ENCODE results near the gene KLHL17. TPM values are rescaled to one million over a fixed set of nuclear protein-coding genes. Genes with fewer than 3 reads are reported as not detected.

Gene KLHL17
- total and polyA plus RNA-seq, 10 donors: 12.0 to 31.6 (median 18.8) TPM

- peak within 1 kb of the TSS in 7 of 8 donors; percentile 23 to 83 (median 71) for H3K27ac ChIP-seq
- no peaks in the 10 kb centered on the region for H3K9me3 ChIP-seq
- peaks cover 0 to 59% (median 34%) of the 10 kb centered on the region in 6 donors for H3K36me3 ChIP-seq
- intact Hi-C loops (cut with DNase I; ENCODE audit: low total_unique reads): no loop called here
- WGBS, 5 donors: 2 to 12% (median 9%) methylated on average over 42 to 101 of the region's 101 CpGs
- peak; percentile 98 for DNase-seq
- TF ChIP-seq POLR2AphosphoS5 (IDR thresholded peaks at IDR 0.05) (peak; percentile 80 to 87 (median 82)), POLR2A (IDR thresholded peaks at IDR 0.05) (no peak), CTCF (IDR thresholded peaks at IDR 0.05 in 8 of 11, conservative IDR thresholded peaks at IDR 0.05 in 3 of 11) (peak in 1 of 11 experiments; percentile 15)
- H3K4me3 ChIP-seq: peak within 1 kb of the TSS; percentile 70 to 100 (median 99)
- H3K4me1 ChIP-seq: peaks cover 13 to 79% (median 50%) of the 10 kb centered on the region in 6 donors
- H3K27me3 ChIP-seq (replicated peaks in 1 of 7): peaks cover 0 to 13% (median 0%) of the 10 kb centered on the region in 7 donors
Measured at GRCh38 chr1:958823-959730, 1.3 kb upstream of the KLHL17 start, which contains the start of gene NOC2L. Gene NOC2L, minus strand, starts transcription at chr1:959256. Its CDS starts 16 bp downstream, at chr1:959240.

- peaks cover 13 to 78% (median 50%) of the 10 kb centered on the region in 6 donors for H3K4me1 ChIP-seq
- WGBS, 5 donors: 21 to 29% (median 22%) methylated on average over 41 to 57 of the region's 57 CpGs
- peak overlapping the region in 7 of 8 donors; percentile 92 to 100 (median 100) for H3K4me3 ChIP-seq
- peak overlapping the region in 4 of 8 donors; percentile 25 to 83 (median 79) for H3K27ac ChIP-seq
- H3K27me3 ChIP-seq (replicated peaks in 1 of 7): peaks cover 0 to 13% (median 0%) of the 10 kb centered on the region in 7 donors
- TF ChIP-seq POLR2AphosphoS5 (IDR thresholded peaks at IDR 0.05) (no peak), CTCF (IDR thresholded peaks at IDR 0.05 in 8 of 11, conservative IDR thresholded peaks at IDR 0.05 in 3 of 11) (no peak), POLR2A (IDR thresholded peaks at IDR 0.05) (no peak)
- intact Hi-C loops (cut with DNase I; ENCODE audit: low total_unique reads): no loop called here
- no peaks in the 10 kb centered on the region for H3K9me3 ChIP-seq
- H3K36me3 ChIP-seq: peaks cover 0 to 54% (median 26%) of the 10 kb centered on the region in 6 donors
- DNase-seq: no peak
Measured at GRCh38 chr1:959731-960362, 537 bp upstream of the KLHL17 start.

GRCh38 chr1:961132-961669, 817 bp downstream of the KLHL17 start:
- H3K4me3 ChIP-seq: peak overlapping the region; percentile 64 to 100 (median 96)
- peaks cover 0 to 19% (median 0%) of the 10 kb centered on the region in 7 donors for H3K27me3 ChIP-seq (replicated peaks in 1 of 7)
- H3K4me1 ChIP-seq: peaks cover 17 to 73% (median 49%) of the 10 kb centered on the region in 6 donors
- no peak for DNase-seq
- H3K27ac ChIP-seq: peak overlapping the region in 3 of 8 donors; percentile 51 to 80 (median 71)
- 37 to 50% (median 45%) methylated on average over 42 to 56 of the region's 56 CpGs; no CpG with 5 or more reads in 1 of the 5 donors for WGBS, 5 donors
- intact Hi-C loops (cut with DNase I; ENCODE audit: low total_unique reads): no loop called here
- no peaks in the 10 kb centered on the region for H3K9me3 ChIP-seq
- peak in 1 of 3 donors; percentile 30 for TF ChIP-seq POLR2AphosphoS5 (IDR thresholded peaks at IDR 0.05)
- TF ChIP-seq POLR2A (IDR thresholded peaks at IDR 0.05): no peak
- peaks cover 0 to 47% (median 12%) of the 10 kb centered on the region in 6 donors for H3K36me3 ChIP-seq

Measured in spleen (tissue), 11 donors.